Fibroblast of mammary gland (primary cell): ENCODE data around the gene TBC1D5.
A peak's percentile ranks its signal among the peaks of the same experiment; 100 is the strongest.

Source experiments
- DNase-seq: peaks from one replicate; pipeline ENCODE4 v3.0.0-alpha.2; 2010; ENCODE audit warnings: low read depth
- H3K4me3 ChIP-seq: 2 replicates; pipeline ENCODE4 v1.5.1; 2011; ENCODE audit warnings: low read depth, mild to moderate bottlenecking, low read length, moderate library complexity; ENCODE audit not compliant: control insufficient read depth
- CTCF ChIP-seq: conservative IDR thresholded peaks from 2 replicates; pipeline ENCODE4 v1.5.1; 2011; ENCODE audit warnings: low read depth, low read length, inconsistent platforms; ENCODE audit not compliant: control insufficient read depth, insufficient read depth

The TBC1D5 gene

GRCh38 chr3:17329927-17330326, 412.5 kb downstream of the TBC1D5 start:
- no peak for DNase-seq
- H3K4me3 ChIP-seq, result no peak overlapping the region
- no peak for TF ChIP-seq CTCF

- no peak for DNase-seq
- TF ChIP-seq CTCF, result no peak
- no peak overlapping the region for H3K4me3 ChIP-seq
These were observed 420.2 kb downstream of the TBC1D5 start for GRCh38 chr3:17322106-17322793.

- TF ChIP-seq CTCF, result no peak
- DNase-seq, result peak; percentile 9
- no peak overlapping the region for H3K4me3 ChIP-seq
These were observed 422.2 kb downstream of the TBC1D5 start for GRCh38 chr3:17320266-17320665.

- H3K4me3 ChIP-seq, result no peak overlapping the region
- DNase-seq, result no peak
- no peak for TF ChIP-seq CTCF
These were observed 426.5 kb downstream of the TBC1D5 start for GRCh38 chr3:17315897-17316296.

- no peak for DNase-seq
- TF ChIP-seq CTCF, result no peak
- no peak overlapping the region for H3K4me3 ChIP-seq
These were observed 428.3 kb downstream of the TBC1D5 start for GRCh38 chr3:17314171-17314570.

- TF ChIP-seq CTCF, result no peak
- H3K4me3 ChIP-seq, result no peak overlapping the region
- DNase-seq, result no peak
These were observed 428.7 kb downstream of the TBC1D5 start for GRCh38 chr3:17313746-17314145.

GRCh38 chr3:17310983-17311382, 431.4 kb downstream of the TBC1D5 start:
- no peak overlapping the region for H3K4me3 ChIP-seq
- no peak for DNase-seq
- TF ChIP-seq CTCF, result no peak
